Astrocyte (in vitro differentiated cells and primary cell): ENCODE data around the gene PIAS3.

ENCODE experiments used
- EZH2 ChIP-seq: IDR thresholded peaks from 2 replicates; pipeline ENCODE4 v1.6.1; 2012; ENCODE audit warnings: mild to moderate bottlenecking, low read length, inconsistent platforms; ENCODE audit not compliant: insufficient read depth
- TF ChIP-seq, protein P1 (sequence below): IDR thresholded peaks from 2 replicates; pipeline ENCODE4 v1.5.1; 2011; ENCODE audit warnings: low read depth, mild to moderate bottlenecking, inconsistent platforms, low read length, moderate library complexity; ENCODE audit not compliant: insufficient read depth

GRCh38 chr1:145845144-145845513 lies 13.8 kb downstream of the PIAS3 start:
- TF ChIP-seq, protein P1, sequence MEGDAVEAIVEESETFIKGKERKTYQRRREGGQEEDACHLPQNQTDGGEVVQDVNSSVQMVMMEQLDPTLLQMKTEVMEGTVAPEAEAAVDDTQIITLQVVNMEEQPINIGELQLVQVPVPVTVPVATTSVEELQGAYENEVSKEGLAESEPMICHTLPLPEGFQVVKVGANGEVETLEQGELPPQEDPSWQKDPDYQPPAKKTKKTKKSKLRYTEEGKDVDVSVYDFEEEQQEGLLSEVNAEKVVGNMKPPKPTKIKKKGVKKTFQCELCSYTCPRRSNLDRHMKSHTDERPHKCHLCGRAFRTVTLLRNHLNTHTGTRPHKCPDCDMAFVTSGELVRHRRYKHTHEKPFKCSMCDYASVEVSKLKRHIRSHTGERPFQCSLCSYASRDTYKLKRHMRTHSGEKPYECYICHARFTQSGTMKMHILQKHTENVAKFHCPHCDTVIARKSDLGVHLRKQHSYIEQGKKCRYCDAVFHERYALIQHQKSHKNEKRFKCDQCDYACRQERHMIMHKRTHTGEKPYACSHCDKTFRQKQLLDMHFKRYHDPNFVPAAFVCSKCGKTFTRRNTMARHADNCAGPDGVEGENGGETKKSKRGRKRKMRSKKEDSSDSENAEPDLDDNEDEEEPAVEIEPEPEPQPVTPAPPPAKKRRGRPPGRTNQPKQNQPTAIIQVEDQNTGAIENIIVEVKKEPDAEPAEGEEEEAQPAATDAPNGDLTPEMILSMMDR, result no peak
- TF ChIP-seq EZH2, result no peak
